Measurements from ENCODE around the gene REG4. TPM values are rescaled to one million over a fixed set of nuclear protein-coding genes. Genes with fewer than 3 reads are reported as not detected.
"Not testable (repeated sequence)": the region's sequence is repeated elsewhere in the genome, so short reads cannot be mapped to it uniquely, and the experiment has no call there.

The REG4 gene
- total RNA-seq, 6 experiments from 2014 or later = not detected

DNA sequence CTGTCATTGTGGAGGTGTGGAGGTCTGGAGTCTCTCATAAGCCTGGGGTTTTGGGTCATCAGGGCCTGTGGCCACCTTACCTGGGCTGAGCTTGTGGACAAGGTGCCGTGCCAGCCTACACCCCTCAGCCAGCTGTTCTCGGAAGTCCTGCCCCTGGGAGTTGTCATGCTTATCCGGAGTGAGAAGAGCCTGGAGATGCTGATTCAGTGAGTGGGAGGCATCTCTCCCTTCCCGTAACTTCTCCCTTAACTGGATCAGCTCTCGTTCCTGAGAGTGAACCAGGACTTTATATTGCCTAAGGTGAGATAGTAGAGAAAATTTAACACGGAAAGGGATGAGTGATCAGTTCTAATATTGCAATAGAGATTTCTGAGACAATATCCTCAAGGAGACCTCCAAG lies 30.0 kb upstream of the REG4 start:
- no peak overlapping the region for H3K4me3 Mint-ChIP-seq
- DNase-seq = no peak
- no peak overlapping the region for H3K27ac Mint-ChIP-seq
- no peaks in the 10 kb centered on the region for H3K36me3 Mint-ChIP-seq (ENCODE audit: low read depth)
- H3K4me1 Mint-ChIP-seq (ENCODE audit: low read depth) = no peaks in the 10 kb centered on the region
- TF ChIP-seq, protein P1, sequence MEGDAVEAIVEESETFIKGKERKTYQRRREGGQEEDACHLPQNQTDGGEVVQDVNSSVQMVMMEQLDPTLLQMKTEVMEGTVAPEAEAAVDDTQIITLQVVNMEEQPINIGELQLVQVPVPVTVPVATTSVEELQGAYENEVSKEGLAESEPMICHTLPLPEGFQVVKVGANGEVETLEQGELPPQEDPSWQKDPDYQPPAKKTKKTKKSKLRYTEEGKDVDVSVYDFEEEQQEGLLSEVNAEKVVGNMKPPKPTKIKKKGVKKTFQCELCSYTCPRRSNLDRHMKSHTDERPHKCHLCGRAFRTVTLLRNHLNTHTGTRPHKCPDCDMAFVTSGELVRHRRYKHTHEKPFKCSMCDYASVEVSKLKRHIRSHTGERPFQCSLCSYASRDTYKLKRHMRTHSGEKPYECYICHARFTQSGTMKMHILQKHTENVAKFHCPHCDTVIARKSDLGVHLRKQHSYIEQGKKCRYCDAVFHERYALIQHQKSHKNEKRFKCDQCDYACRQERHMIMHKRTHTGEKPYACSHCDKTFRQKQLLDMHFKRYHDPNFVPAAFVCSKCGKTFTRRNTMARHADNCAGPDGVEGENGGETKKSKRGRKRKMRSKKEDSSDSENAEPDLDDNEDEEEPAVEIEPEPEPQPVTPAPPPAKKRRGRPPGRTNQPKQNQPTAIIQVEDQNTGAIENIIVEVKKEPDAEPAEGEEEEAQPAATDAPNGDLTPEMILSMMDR (IDR thresholded peaks at IDR 0.05) = no peak
- no peaks in the 10 kb centered on the region for H3K9me3 Mint-ChIP-seq
- H3K27me3 Mint-ChIP-seq (ENCODE audit: insufficient read depth) = peaks cover 34% of the 10 kb centered on the region

- TF ChIP-seq, protein P1 (IDR thresholded peaks at IDR 0.05) = no peak
- Mint-ChIP-seq H3K27ac (no peak overlapping the region), H3K9me3 (no peaks in the 10 kb centered on the region), H3K4me1 (ENCODE audit: low read depth) (no peaks in the 10 kb centered on the region), H3K36me3 (ENCODE audit: low read depth) (no peaks in the 10 kb centered on the region), H3K4me3 (no peak overlapping the region), H3K27me3 (ENCODE audit: insufficient read depth) (peaks cover 34% of the 10 kb centered on the region)
- no peak for DNase-seq
Measured at GRCh38 chr1:119840745-119841144, 29.5 kb upstream of the REG4 start.

DNA sequence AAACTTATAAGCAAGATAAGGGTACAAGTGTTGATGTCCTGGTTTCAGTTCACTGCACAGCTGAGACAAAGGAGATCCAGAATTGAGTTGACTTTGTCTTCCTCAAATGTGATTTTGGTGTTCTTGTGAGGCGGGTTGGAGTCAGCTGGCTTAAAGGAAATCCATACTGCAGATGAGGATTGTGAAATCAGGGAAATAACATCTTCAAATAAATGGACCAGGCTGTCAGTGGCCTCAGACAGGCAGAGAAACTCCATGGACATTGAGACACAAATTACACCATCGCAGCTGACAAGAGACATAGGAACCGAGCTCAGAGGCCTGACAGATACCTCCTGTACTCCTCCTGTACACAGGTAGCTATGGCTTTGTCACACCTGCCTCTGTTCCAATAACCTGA lies 27.0 kb upstream of the REG4 start:
- Mint-ChIP-seq H3K27me3 (ENCODE audit: insufficient read depth) (peaks cover 45% of the 10 kb centered on the region), H3K36me3 (ENCODE audit: low read depth) (no peaks in the 10 kb centered on the region), H3K9me3 (no peaks in the 10 kb centered on the region)

GRCh38 chr1:119834990-119835389 lies 23.7 kb upstream of the REG4 start:
- Mint-ChIP-seq H3K36me3 (ENCODE audit: low read depth) (no peaks in the 10 kb centered on the region), H3K4me3 (no peak overlapping the region), H3K4me1 (ENCODE audit: low read depth) (no peaks in the 10 kb centered on the region), H3K27me3 (ENCODE audit: insufficient read depth) (peaks cover 40% of the 10 kb centered on the region), H3K27ac (no peak overlapping the region), H3K9me3 (no peaks in the 10 kb centered on the region)
- TF ChIP-seq, protein P1 (IDR thresholded peaks at IDR 0.05) = no peak
- DNase-seq = no peak

More for the DNA sequence above, 27.0 kb upstream of the REG4 start:
- Mint-ChIP-seq H3K27ac (no peak overlapping the region), H3K4me1 (ENCODE audit: low read depth) (no peaks in the 10 kb centered on the region), H3K4me3 (no peak overlapping the region)
- no peak for DNase-seq
- TF ChIP-seq, protein P1 (IDR thresholded peaks at IDR 0.05) = no peak

- no peak for DNase-seq
- peaks cover 35% of the 10 kb centered on the region for H3K27me3 Mint-ChIP-seq (ENCODE audit: insufficient read depth)
- no peaks in the 10 kb centered on the region for H3K4me1 Mint-ChIP-seq (ENCODE audit: low read depth)
- H3K27ac Mint-ChIP-seq = no peak overlapping the region
- no peak overlapping the region for H3K4me3 Mint-ChIP-seq
- TF ChIP-seq, protein P1 (IDR thresholded peaks at IDR 0.05) = no peak
- H3K9me3 Mint-ChIP-seq = no peaks in the 10 kb centered on the region
- H3K36me3 Mint-ChIP-seq (ENCODE audit: low read depth) = no peaks in the 10 kb centered on the region
Measured at GRCh38 chr1:119831027-119831426, 19.8 kb upstream of the REG4 start.

- peaks cover 28% of the 10 kb centered on the region for H3K27me3 Mint-ChIP-seq (ENCODE audit: insufficient read depth)
- no peaks in the 10 kb centered on the region for H3K4me1 Mint-ChIP-seq (ENCODE audit: low read depth)
- H3K36me3 Mint-ChIP-seq (ENCODE audit: low read depth) = no peaks in the 10 kb centered on the region
- H3K27ac Mint-ChIP-seq = no peak overlapping the region
- no peak for DNase-seq
- no peaks in the 10 kb centered on the region for H3K9me3 Mint-ChIP-seq
- TF ChIP-seq, protein P1 (IDR thresholded peaks at IDR 0.05) = no peak
- H3K4me3 Mint-ChIP-seq = no peak overlapping the region
Measured at GRCh38 chr1:119829625-119830024, 18.4 kb upstream of the REG4 start.

GRCh38 chr1:119829006-119829405 lies 17.7 kb upstream of the REG4 start:
- not testable (repeated sequence) for H3K36me3 Mint-ChIP-seq (ENCODE audit: low read depth); H3K27ac Mint-ChIP-seq; H3K4me3 Mint-ChIP-seq; DNase-seq; H3K4me1 Mint-ChIP-seq (ENCODE audit: low read depth); H3K9me3 Mint-ChIP-seq
- H3K27me3 Mint-ChIP-seq (ENCODE audit: insufficient read depth) = peaks cover 24% of the 10 kb centered on the region
